HG03139 (cell line): ENCODE data around the gene ASB5.
"Not testable (repeated sequence)": the region's sequence is repeated elsewhere in the genome, so short reads cannot be mapped to it uniquely, and the experiment has no call there.

Experiments used
- ATAC-seq: cut with Tn5 transposase; IDR thresholded peaks from one replicate; pipeline ENCODE4 v1.9.1; 2021; ENCODE audit not compliant: unreplicated experiment

Gene ASB5

DNA sequence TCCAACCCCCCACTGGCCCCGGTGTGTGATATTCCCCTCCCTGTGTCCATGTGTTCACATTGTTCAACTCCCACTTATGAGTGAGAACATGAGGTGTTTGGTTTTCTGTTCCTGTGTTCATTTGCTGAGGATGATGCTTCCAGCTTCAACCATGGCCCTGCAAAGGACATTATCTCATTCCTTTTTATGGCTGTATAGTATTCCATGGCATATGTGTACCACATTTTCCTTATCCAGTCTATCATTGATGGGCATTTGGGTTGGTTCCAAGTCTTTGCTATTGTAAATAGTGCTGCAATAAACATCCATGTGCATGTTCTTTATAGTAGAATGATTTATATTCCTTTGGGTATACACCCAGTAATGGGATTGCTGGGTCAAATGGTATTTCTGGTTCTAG is 10.5 kb upstream of the ASB5 start:
- not testable (repeated sequence) for ATAC-seq

DNA sequence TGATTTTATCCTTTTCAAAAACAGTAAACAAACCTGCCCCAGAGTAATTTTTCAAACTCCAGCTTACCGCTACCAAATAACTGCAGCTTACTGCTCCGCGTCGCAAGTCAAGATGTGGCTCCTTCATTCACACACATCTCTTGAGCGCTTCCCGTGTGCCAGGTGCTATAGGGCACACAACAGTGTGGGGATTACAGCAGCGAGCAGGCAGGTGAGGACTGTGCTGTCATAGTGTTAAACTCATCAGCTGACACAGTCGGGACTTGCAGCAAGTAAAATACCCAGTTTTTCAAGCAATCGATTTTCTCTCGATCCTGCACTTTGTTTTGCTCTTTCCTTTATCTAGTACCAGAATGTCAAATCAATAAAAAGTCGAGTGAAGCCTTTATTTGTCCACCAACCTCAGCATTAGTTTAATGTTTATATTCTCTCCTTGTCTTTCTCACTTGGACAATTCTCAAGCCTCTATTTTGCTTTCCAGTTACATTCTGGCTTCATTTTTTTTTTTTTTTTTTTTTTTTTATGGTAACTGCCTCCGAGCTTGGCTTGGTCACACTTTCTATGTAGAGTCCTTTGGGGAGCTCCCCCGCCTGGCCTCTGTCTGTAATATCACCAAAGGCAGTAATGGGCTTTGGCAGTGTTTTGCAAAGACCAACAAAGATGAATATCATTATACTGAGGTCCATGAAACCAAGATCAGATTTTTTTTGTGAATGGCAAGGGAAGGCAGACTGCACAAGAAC is 8.3 kb upstream of the ASB5 start:
- ATAC-seq = peak; percentile 70

DNA sequence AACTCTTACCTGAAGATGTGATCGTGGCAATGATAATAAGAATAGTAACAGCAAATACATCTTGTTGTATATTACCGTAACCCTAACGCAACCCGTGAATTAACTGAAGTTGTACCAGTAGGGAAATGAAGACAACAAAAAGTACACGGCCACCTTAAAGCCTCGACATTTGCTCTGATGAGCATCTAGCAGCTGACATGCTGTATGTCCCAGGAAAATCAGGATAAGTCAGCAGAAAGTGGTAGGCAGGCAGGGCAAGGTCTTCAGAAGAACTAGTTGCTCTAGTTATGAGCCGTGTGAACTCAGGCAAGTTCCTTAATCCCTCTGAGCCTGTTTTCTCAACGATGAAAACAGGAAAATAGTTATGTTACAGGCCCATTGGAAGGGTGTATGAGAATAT is 7.7 kb upstream of the ASB5 start:
- no peak for ATAC-seq

DNA sequence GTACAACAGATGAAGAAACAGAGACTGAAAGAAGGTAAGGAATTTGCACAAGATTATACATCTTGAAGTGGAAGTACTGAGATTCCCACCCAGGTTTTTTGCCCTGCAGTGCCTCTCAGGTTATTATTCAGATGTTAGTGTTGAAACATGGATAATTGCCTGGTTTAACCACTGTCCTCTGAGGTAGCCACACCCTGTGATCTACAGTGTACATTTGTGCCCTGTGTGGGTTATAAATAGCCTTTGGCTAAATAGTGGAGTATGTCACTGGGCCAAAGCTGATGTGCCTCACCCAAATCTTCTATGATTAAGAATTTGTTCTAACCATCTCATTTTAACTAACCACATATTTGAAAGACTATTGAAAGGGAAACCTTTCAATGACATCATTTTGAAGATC is 5.4 kb upstream of the ASB5 start:
- no peak for ATAC-seq

DNA sequence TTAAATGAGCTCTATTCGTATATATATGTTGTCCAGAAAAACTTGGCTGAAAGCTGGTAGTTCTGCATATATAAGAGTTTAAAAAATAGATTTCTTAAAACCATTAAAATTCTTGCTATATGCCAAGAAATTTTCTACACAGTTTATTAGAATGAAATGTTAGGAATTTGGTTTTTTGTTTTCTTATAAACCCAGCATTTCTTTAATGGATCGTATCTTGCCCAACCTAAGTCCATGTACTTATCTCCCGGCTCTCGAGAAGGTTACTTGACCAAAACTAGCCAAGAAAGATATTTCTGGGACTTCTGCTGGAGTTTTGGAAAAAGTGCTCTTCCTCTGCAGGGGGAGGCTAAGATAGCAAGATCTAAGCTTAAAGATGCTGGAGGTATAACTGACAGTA is 4.7 kb upstream of the ASB5 start:
- ATAC-seq = no peak

DNA sequence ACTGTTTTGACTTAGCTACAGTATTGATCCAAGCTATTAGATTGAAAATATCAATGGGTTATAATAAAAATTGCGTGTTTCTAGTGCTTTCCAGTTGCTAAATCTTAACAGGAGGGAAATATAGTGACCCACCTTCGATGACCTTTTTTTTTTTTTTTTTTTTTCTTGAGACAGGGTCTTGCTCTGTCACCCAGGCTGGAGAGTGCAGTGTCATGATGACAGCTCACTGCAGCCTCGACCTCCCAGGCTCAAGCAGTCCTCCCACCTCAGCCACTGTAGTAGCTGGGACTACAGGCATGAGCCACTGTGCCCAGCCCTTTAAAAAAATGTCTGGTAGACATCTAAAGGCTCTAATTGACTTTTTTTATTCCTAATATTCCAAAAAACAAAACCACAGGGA is 3.8 kb upstream of the ASB5 start:
- no peak for ATAC-seq

DNA sequence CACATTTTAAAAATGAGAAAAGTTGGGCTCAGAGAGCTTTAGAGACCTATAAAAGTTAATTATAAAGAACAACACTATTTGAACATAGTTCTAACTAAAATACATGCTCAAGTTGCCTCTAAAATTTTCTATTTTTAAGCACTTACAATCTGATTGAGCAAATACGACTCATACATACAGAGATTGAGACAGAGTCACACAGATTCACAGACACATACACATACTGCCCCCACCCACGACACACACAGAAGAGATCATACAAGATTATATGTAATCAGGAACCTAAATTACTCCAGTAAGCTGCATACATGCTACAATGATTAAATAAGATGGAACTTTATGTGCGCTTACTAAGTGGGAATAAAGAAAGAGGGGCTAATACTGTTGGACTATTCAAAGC is 2.7 kb upstream of the ASB5 start:
- ATAC-seq = no peak

DNA sequence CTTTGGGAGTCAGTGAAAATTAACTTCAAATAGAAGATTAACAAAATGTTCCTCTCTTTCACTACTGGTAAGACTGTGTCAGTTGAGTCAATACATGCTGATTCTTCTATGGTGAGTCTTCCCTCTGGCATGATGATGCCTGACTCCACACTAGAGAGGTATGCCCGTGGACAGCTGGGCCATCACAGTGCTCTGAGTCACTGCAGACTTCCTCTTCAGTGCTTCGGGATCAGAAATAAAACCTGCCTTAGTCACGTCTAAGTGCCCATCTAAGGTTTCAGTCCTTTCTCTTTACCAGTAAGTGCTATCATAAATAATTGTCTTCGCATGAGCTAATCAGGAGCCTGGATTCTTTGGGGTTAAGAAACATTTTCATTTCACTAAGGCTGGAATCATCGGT is 1.6 kb upstream of the ASB5 start:
- no peak for ATAC-seq

DNA sequence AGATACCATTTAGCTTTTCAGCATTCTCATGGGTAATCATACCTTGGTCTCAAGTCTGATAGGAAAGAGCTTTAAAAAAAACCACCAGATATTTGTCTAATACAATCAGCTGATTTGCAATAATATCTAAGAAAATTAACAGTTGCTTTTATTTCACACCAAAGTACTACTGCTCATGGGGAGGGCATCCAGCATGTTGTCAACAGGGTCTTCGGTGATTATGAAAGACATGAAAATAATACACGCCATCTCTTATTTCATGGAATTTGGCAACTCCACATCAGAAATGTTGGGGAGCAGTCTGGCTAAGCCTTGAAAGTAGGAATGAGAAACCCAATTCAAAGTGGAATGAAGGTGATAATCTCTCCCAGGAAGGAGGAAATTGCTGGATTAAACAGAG is 3.0 kb downstream of the ASB5 start:
- no peak for ATAC-seq

DNA sequence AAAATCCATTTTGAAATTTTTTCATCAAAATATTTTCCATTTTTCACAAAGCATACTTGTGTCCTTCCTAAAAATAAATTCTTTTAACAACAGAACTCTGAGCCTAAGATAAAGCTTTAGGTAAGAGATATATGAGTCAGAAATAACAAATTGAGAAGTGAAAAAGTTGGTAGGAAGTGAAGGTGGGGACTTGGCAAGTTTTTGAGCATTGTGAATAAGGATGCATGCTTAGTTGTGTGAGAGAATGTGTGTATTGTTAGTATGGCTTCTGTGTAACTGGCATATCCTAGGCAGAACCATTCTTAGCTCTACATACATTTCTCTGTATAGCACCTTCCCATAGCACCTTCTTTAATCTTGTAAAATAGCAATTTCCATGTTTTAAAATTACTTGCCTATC is 6.8 kb downstream of the ASB5 start:
- peak; percentile 60 for ATAC-seq

DNA sequence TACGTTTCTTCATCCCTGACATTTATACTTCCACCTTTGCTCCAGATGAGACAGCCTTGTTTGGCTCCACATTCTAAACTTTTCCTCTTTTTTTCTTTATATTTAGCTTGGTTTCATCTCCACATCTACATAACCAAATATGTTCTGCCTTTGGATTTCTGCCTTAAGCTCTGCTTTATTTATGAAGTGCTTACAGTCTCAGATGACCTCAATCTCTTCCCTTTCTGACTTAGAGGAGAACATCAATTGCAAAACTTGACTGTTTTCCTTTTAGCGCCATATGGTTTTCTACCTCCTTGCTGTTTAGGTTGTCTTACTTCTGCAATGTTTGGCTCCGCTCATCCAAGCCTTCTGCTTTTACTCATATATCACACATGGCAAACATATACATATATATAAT is 7.5 kb downstream of the ASB5 start:
- no peak for ATAC-seq

DNA sequence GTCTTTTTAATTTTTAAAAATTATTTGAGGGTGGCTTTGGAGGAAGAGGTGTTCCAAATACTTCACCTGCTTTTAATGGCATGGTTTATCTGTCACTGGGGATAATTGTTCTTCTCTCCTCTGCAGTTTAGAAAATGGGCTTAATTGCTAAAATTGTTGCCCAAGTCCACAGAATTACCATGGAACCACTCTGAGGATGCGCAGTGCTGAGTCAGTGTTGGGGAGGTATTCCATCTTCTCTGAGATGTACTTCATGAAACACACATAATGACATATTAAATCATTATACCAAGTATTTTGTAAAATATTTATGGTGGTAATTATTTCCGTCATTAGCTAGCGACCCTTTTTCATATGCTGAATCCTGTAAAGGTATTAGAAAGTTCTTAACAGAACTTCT is 8.0 kb downstream of the ASB5 start:
- ATAC-seq = no peak

DNA sequence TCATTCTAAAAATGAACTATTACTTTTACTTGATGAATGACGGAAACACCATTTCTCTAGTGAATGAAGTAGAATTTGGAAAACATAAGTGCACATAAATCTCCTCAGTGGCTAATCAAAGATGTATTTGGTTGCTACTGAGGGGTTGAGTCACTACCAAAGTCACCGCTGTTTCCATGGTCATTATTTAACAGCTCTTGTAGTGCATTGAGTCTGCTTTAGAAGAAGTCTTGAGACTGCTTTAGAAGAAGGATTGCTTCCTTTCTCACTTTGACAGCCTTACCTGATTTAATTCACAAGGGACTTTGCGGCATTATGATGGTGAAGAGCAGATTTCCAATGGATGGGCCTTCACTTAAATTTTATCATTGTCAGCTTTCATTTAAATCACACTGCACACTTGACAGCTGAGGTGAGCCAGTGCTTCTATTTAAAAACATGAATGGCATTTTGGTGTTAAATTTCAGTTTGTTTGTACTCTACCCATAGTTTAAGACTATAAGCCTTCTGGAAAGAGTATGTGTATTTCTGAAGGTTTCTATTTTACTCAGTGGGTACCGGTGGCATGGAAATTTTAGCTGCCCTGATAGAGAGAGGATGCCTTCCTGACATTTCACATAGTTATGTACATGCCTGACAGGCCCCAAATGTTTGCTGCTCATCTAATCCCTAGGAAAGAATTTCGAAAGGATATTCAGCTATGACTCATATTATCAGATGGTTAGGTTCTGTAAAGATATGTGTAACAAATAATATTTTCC is 9.5 kb downstream of the ASB5 start:
- no peak for ATAC-seq

DNA sequence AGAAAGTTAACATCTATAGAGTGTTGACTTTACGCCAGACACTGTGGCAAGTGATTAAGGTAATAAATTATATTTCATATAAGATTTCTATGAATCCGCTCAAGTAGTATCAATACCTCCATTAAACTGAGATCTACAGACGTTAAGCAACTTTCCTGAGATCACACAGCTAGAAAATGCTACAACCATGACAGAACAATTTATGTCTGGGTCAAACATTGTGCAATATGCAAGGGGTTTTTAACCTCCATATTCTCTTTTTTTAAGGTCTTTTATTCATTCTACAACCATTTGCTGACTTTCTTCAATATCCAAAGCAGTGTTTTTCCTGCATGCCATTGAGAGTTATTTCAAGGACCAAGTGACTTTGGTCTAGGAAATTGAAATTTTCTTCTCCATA is 10.9 kb downstream of the ASB5 start:
- no peak for ATAC-seq

DNA sequence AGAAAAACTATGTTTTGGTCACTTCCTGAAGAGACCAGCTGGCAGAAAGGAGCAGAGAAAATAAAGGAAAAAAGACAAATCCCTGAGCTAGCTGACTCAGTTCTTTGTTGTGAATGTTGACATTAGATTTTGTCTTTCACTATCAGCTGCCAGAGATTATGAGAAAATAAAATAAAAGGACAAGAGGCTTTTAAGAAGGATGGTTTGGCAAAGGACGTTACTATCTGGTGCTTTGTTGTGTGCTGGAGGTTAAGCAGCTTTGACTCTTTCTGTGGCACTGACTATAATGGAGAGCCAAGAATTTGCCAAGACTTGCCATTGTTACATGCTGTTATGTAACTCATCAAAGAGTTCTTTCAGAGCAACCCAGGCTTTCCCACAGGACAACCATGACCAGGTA is 12.1 kb downstream of the ASB5 start:
- no peak for ATAC-seq

DNA sequence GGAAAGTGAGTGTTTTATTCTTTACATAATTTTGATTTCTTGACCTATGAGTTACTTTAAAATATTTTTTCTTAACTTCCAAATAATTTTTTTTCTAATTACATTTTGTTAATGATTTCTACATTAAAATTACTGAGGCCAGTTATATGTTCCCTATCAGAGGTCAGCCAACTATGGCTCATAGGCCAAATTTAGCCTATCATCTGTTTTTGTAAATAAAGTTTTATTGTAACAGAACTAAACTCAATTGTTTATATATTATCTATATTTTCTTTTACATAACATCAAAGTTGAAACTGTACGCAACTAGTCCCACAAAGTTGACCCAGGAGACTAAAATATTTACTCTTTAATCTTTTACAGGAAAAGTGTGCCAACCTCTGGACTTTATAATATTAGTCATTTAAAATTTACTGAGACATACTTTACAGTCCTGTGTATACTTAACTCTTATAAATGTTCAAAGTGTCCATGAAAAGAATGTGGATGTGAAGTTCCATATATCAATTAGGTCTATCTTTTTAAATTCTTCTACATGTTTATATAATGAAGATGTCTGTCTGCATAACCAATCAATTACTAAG is 26.2 kb downstream of the ASB5 start:
- ATAC-seq = no peak

DNA sequence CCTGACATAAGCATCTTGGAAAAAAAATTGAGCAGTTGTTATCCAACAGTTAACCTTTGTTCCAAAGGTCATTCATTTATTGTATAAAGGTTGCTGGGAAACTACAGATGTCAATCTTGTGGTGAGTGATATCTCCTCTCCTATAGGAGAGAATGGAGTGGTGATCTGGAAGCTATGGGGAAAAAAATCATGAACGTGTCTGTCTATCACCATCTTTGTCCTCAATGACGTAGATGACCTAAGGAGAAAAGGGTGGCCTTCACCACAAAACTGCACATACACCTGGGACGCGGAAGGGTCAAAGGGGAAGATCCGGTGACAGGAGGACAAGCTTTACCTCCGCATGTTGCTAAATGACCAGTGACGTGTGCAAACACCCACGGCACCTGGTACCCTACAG is 27.3 kb downstream of the ASB5 start:
- no peak for ATAC-seq

DNA sequence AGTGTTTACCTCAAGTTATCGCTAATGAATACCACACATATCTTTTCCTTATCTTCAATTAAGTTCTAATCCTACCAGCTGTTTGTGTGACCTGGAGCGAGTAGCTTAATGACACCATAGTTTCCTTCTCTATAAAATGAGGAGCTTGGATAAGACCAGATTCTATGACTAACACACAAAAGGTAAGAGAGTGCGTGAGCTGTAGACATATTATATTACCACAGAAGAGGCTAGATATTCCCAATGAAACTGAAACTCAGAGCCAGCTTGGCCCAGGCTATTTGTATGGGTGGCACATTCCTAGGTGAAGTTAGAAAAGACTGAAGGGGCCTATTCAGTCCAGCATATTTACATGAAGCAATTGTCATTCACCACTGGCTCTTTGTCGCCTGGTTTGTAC is 30.2 kb downstream of the ASB5 start:
- no peak for ATAC-seq

DNA sequence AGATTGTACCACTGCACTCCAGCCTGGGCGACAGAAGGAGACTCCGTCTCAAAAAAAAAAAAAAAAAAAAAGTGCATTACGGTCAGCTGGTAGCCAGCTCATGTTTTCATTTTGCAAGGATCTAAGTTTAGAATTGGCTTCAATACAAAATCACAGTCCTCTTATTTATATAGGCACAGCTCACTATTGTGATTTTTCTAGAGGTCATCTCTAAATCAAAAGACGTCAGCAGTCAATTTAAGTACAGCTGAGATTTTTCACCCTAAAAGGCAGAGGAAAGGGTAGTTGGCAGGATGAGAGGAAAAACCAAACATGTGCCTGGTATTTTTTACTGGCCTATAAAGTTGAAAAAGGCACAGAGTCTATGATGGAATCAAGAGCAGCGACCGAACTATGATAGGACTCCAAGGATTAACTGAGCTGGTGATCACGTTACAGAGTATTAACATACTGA is 30.8 kb downstream of the ASB5 start:
- ATAC-seq = no peak

DNA sequence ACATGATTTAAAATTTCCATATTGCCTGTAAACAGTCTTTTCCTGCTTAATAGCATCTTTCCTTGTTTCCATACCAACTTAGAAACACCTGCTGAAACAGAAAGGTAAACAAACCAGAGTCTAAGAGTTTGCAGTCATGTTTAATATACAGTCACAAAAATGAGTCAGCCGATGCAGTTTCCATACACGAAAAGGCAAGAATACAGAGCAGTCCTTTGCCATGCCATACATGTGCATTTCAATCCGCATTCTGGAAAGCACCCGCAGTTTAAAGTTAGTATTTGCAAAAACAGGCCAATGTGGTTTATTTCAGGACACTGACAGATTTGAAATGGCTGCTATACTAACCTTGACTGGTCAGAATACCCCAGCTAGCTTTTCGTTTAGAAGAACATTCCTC is 32.1 kb downstream of the ASB5 start:
- no peak for ATAC-seq

DNA sequence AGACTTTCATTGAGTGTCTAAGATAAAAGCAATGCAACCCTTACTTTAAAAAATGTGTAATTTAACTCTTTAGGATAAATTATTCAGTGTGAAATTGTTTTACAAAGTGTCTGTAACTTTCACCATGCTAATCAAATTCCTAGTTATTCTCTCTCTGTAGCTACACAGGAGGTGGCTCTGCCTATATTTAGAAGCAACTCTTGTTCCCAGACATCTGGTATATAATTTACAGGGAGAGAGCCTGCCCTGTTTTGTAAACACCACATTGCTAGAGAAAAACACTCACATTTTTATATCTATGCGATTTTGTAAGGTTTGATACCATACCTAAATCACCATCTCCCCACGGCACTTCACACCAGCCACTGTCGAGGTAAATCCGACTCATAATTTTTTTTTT is 38.2 kb downstream of the ASB5 start:
- no peak for ATAC-seq

DNA sequence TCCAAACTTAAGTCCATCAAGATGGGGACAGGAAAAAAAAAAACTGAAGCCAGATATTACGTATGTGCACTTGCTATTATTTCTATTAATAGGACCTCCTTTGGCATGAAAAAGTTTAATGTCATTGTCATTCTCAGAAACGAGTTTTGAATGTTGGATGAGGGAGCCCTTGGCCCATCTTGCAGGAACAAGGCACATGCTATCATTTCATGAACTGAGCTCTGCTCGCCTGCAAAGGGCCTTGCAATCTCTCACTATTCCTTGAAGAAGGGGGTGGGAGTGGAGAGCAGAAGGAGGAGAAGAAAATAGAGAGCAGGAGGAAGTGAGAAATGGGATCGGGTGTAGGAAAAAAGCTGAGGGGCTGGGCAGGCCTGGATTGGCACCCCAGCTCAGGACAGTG is 39.4 kb downstream of the ASB5 start:
- ATAC-seq = no peak
